B cell (primary cell): ENCODE data around the gene ATXN1. TPM values are rescaled to one million over a fixed set of nuclear protein-coding genes. Genes with fewer than 3 reads are reported as not detected.

Source experiments
- ATAC-seq: fragments of 200-7000 bp; cut with Tn5 transposase; one replicate; pipeline ENCODE4 v1.10.0; 2021; ENCODE audit warnings: low read depth, mild to moderate bottlenecking, moderate number of reproducible peaks, moderate library complexity
- CTCF ChIA-PET: fragments of 350-600 bp; sonication (Branson Sonifier 250); formaldehyde crosslinking; loops from one replicate; lab custom pipeline; 2021; ENCODE audit warnings: antibody characterized with exemption, inconsistent platforms; lab: Charles Lee
- POLR2A ChIA-PET: fragments of 350-600 bp; sonication (Branson Sonifier 250); formaldehyde crosslinking; loops from one replicate; lab custom pipeline; 2021; ENCODE audit warnings: antibody characterized with exemption; lab: Charles Lee
- DNase-seq: peaks from one replicate; pipeline ENCODE4 v3.0.0; 2013
- H2AFZ ChIP-seq: 2 replicates; pipeline ENCODE4 v1.6.1; 2012; ENCODE audit warnings: mild to moderate bottlenecking, low read depth, low read length; ENCODE audit not compliant: insufficient read depth, poor library complexity, severe bottlenecking
- H3K27ac ChIP-seq, 2 donors: 1 replicate in 1 of 2; 2 replicates in 1 of 2; pipeline ENCODE4 v1.5.1; 2012 to 2013; ENCODE audit warnings: low read length in 2 of 2, mild to moderate bottlenecking in 2 of 2, moderate library complexity in 1 of 2
- H3K27me3 ChIP-seq, 4 experiments: fragments of 200-600 bp in 1 of 4; sonication (generic) in 1 of 4; replicated peaks in 1 of 4; 1 replicate in 2 of 4; 2 replicates in 2 of 4; pipeline versions ENCODE4 v1.6.1 to v1.7.0; 2013 to 2016; ENCODE audit warnings: low read length in 3 of 4, mild to moderate bottlenecking in 2 of 4, mixed read lengths in 1 of 4, moderate library complexity in 1 of 4; ENCODE audit not compliant: insufficient read depth in 4 of 4, control insufficient read depth in 3 of 4; ENCODE audit errors: control extremely low read depth in 1 of 4
- H3K36me3 ChIP-seq, 2 experiments: replicated peaks in 1 of 2; 1 replicate in 1 of 2; 2 replicates in 1 of 2; pipeline versions ENCODE4 v1.6.1 to v1.7.1; 2013; ENCODE audit warnings: low read length in 1 of 2; ENCODE audit not compliant: insufficient read depth in 2 of 2, control insufficient read depth in 1 of 2; ENCODE audit errors: control extremely low read depth in 1 of 2, extremely low read depth in 1 of 2
- H3K4me1 ChIP-seq, 2 donors: fragments of 200-600 bp in 1 of 2; sonication (generic) in 1 of 2; 1 replicate in 1 of 2; 2 replicates in 1 of 2; pipeline versions ENCODE4 v1.5.1 to v1.6.1; 2013 to 2017; ENCODE audit warnings: low read length in 2 of 2; ENCODE audit not compliant: control insufficient read depth in 2 of 2, insufficient read depth in 2 of 2
- H3K4me2 ChIP-seq: replicated peaks from 2 replicates; pipeline ENCODE3; 2012; ENCODE audit warnings: mild to moderate bottlenecking, low read depth, low read length; ENCODE audit not compliant: poor library complexity, severe bottlenecking
- H3K4me3 ChIP-seq, 5 experiments: fragments of 200-600 bp in 1 of 5; sonication (generic) in 1 of 5; 1 replicate in 3 of 5; 2 replicates in 2 of 5; pipeline versions ENCODE4 v1.5.1 to v1.7.0; 2011 to 2016; ENCODE audit warnings: low read length in 4 of 5, mild to moderate bottlenecking in 4 of 5, low read depth in 2 of 5, control low read depth in 1 of 5, moderate library complexity in 1 of 5; ENCODE audit not compliant: insufficient read depth in 1 of 5; ENCODE audit errors: control extremely low read depth in 1 of 5, extremely low read depth in 1 of 5
- H3K79me2 ChIP-seq: fragments of 200-600 bp; sonication (generic); one replicate; pipeline ENCODE4 v1.6.0; 2016; ENCODE audit warnings: low read length; ENCODE audit not compliant: control insufficient read depth, insufficient read depth
- H3K9ac ChIP-seq: fragments of 200-600 bp; sonication (generic); 2 replicates; pipeline ENCODE4 v1.6.1; 2017; ENCODE audit warnings: mild to moderate bottlenecking, low read length, moderate library complexity
- H3K9me3 ChIP-seq, 3 donors: one replicate each; pipeline versions ENCODE4 v1.6.1 to v1.7.1; 2013; ENCODE audit warnings: low read length in 2 of 3; ENCODE audit not compliant: control insufficient read depth in 2 of 3, insufficient read depth in 1 of 3; ENCODE audit errors: control extremely low read depth in 1 of 3
- H4K20me1 ChIP-seq: 2 replicates; pipeline ENCODE4 v1.6.0; 2012; ENCODE audit warnings: mild to moderate bottlenecking, low read length; ENCODE audit not compliant: insufficient read depth, control insufficient read depth, poor library complexity, severe bottlenecking
- H3K27ac Mint-ChIP-seq: one replicate; pipeline ENCODE4 v1.8.0; 2021; ENCODE audit warnings: mixed read lengths
- H3K27me3 Mint-ChIP-seq: one replicate; pipeline ENCODE4 v1.8.0; 2021; ENCODE audit warnings: mixed read lengths
- H3K4me1 Mint-ChIP-seq: one replicate; pipeline ENCODE4 v1.8.0; 2021; ENCODE audit warnings: mixed read lengths
- H3K4me3 Mint-ChIP-seq: one replicate; pipeline ENCODE4 v1.8.0; 2021; ENCODE audit warnings: mixed read lengths
- H3K9me3 Mint-ChIP-seq: one replicate; pipeline ENCODE4 v1.8.0; 2022; ENCODE audit warnings: mixed read lengths; ENCODE audit not compliant: insufficient read depth
- EZH2 ChIP-seq: IDR thresholded peaks from 2 replicates; pipeline ENCODE4 v1.6.1; 2012; ENCODE audit warnings: borderline replicate concordance, low read depth, mild to moderate bottlenecking, moderate library complexity, low read length; ENCODE audit not compliant: insufficient read depth, poor library complexity, severe bottlenecking
- WGBS: methylation state at CpG from one replicate; pipeline ENCODE4 v1.1.5; 2013; ENCODE audit warnings: missing lambda C conversion rate; ENCODE audit not compliant: insufficient coverage; 5-methylcytosine and 5-hydroxymethylcytosine counted together
- intact Hi-C: fragments of 100-400 bp; cut with micrococcal nuclease; formaldehyde crosslinking; loops from one replicate; pipeline ENCODE4 v1.10.0; 2022
- polyA plus RNA-seq: library from polyadenylated mRNA; depleted of rRNA; stranded (reverse); fragments of >200 nt; gene quantifications from 2 replicates; pipeline ENCODE4 v1.2.3, GENCODE V29; 2012
- total RNA-seq, 2 donors: library from RNA; stranded (reverse); fragments of 120-200 nt in 1 of 2; gene quantifications; 1 replicate in 1 of 2; 2 replicates in 1 of 2; pipeline versions ENCODE4 v1.2.3 to v1.2.4, GENCODE V29; 2013 to 2022
- TF ChIP-seq, protein P1 (sequence below): fragments of 200-600 bp; IDR thresholded peaks from one replicate; pipeline ENCODE4 v1.8.0; 2022; ENCODE audit warnings: antibody characterized with exemption, mild to moderate bottlenecking

ATXN1 gene
- total and polyA plus RNA-seq, 2 donors (not counting 1 experiment from before 2014, with no cell fraction given), result 5.7 to 63.8 TPM

DNA sequence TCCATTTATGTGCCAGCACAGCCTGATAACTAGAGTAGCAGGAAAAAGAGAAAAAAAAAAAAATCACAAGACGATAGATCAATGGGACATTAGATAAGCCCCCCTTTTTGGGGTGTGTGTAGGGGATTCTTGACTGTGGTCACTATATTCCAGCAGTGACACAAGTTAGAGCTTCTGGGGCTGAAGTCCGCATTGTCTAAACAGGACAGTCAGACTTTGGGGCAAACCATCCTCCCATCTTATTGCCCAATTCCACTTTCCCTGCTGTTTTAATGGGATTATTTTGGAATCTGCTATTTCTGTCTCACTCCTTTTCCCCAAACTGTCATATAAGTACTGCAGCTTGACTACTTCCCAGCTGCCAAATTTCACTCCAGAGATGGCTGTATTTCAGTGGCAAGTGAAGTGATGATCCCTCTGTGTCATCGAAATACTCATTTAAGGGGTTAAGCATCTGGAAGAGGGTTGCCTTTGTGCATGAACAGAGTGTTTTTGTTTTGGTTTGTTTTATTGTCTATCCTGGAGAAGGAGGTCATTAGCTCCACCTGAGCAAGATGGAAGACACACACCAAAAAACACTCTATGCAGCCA, 182.5 kb downstream of the ATXN1 start:
- no peaks in the 10 kb centered on the region for H3K36me3 ChIP-seq
- H2AFZ ChIP-seq, result no peak overlapping the region
- intact Hi-C loops, result no loop called here
- no peaks in the 10 kb centered on the region for H3K9me3 ChIP-seq
- no peaks in the 10 kb centered on the region for H3K27me3 ChIP-seq
- no peak overlapping the region for H3K27ac ChIP-seq
- H3K4me3 ChIP-seq, result no peak overlapping the region
- CTCF ChIA-PET, result interaction anchor here (1.0 kb wide), 1 partner anchor 185 kb away, joined by 3 read pairs; no protein-coding TSS in a partner anchor
- DNase-seq, result no peak
- H3K79me2 ChIP-seq, result no peaks in the 10 kb centered on the region
- no peak overlapping the region for H3K4me2 ChIP-seq
- H3K9ac ChIP-seq, result no peak overlapping the region
- ATAC-seq, result no peak
- Mint-ChIP-seq H3K4me1 (peaks cover 10% of the 10 kb centered on the region), H3K9me3 (no peaks in the 10 kb centered on the region), H3K27me3 (no peaks in the 10 kb centered on the region), H3K4me3 (no peak overlapping the region), H3K27ac (no peak overlapping the region)
- H4K20me1 ChIP-seq, result no peaks in the 10 kb centered on the region
- TF ChIP-seq, protein P1, sequence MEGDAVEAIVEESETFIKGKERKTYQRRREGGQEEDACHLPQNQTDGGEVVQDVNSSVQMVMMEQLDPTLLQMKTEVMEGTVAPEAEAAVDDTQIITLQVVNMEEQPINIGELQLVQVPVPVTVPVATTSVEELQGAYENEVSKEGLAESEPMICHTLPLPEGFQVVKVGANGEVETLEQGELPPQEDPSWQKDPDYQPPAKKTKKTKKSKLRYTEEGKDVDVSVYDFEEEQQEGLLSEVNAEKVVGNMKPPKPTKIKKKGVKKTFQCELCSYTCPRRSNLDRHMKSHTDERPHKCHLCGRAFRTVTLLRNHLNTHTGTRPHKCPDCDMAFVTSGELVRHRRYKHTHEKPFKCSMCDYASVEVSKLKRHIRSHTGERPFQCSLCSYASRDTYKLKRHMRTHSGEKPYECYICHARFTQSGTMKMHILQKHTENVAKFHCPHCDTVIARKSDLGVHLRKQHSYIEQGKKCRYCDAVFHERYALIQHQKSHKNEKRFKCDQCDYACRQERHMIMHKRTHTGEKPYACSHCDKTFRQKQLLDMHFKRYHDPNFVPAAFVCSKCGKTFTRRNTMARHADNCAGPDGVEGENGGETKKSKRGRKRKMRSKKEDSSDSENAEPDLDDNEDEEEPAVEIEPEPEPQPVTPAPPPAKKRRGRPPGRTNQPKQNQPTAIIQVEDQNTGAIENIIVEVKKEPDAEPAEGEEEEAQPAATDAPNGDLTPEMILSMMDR, result no peak
- TF ChIP-seq EZH2, result no peak
- POLR2A ChIA-PET, result no interaction called here
- no peaks in the 10 kb centered on the region for H3K4me1 ChIP-seq
- WGBS, result 100% methylated on average over 1 of the region's 3 CpGs

DNA sequence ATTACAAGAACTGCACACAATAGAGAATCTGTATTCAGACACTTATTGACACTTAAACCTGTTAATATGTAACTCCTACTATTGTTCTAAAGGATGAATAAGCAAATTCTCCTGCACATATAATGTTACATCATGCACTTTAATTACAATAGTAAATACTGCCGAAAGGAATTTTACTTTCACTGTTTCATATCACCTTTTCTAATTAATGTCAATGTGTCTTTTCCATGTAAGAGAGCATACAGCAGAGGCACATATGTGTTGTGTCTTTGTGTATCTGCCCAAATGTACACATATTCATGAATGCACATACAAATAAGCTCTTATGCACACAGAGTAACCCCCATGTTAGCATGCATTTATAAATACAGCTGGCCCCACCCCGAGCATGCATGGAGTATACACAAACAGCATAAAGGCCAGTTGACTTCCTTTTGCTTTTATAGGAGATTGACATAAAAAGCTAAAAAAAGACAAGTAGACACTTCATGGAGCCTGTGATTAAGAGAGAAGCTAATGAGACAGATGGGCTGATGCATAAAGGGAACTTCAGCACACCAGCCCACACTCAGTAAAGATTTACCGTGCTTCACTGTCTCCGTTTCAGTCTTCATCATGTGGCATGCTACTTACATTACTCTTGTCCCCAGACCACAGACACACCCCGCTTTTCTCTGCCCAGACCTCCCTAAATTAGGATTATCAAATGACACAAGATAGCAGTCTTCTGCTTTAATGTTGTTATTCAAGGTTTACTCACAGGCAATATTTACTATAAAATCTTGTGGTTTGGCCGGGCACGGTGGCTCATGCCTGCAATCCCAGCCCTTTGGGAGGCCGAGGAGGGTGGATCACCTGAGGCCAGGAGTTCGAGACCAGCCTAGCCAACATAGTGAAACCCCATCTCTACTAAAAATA, 184.6 kb downstream of the ATXN1 start:
- intact Hi-C loops, result no loop called here
- no peak for DNase-seq
- no peaks in the 10 kb centered on the region for H3K27me3 ChIP-seq
- no peak for TF ChIP-seq EZH2
- TF ChIP-seq, protein P1, result no peak
- ChIA-PET CTCF (interaction anchor here (0.8 kb wide), 1 partner anchor 31 kb away, joined by 3 read pairs; no protein-coding TSS in a partner anchor), POLR2A (no interaction called here)
- no peak overlapping the region for H3K27ac ChIP-seq
- no peak for ATAC-seq
- H2AFZ ChIP-seq, result no peak overlapping the region
- H3K4me1 ChIP-seq, result no peaks in the 10 kb centered on the region
- no peaks in the 10 kb centered on the region for H3K79me2 ChIP-seq
- Mint-ChIP-seq H3K9me3 (no peaks in the 10 kb centered on the region), H3K4me3 (no peak overlapping the region), H3K4me1 (peaks cover 7% of the 10 kb centered on the region), H3K27me3 (no peaks in the 10 kb centered on the region), H3K27ac (no peak overlapping the region)
- H3K4me2 ChIP-seq, result no peak overlapping the region
- H3K9me3 ChIP-seq, result no peaks in the 10 kb centered on the region
- H4K20me1 ChIP-seq, result no peaks in the 10 kb centered on the region
- H3K9ac ChIP-seq, result no peak overlapping the region
- H3K4me3 ChIP-seq, result no peak overlapping the region
- WGBS, result 33% methylated on average over 2 of the region's 9 CpGs
- H3K36me3 ChIP-seq, result no peaks in the 10 kb centered on the region
